HG03064 (cell line): ENCODE measurements around the gene OTOGL.
"Not testable (repeated sequence)": the region's sequence is repeated elsewhere in the genome, so short reads cannot be mapped to it uniquely, and the experiment has no call there.

Source experiments
- ATAC-seq: cut with Tn5 transposase; IDR thresholded peaks from one replicate; pipeline ENCODE4 v1.9.1; 2021; ENCODE audit warnings: low read depth; ENCODE audit not compliant: unreplicated experiment

The OTOGL gene

DNA sequence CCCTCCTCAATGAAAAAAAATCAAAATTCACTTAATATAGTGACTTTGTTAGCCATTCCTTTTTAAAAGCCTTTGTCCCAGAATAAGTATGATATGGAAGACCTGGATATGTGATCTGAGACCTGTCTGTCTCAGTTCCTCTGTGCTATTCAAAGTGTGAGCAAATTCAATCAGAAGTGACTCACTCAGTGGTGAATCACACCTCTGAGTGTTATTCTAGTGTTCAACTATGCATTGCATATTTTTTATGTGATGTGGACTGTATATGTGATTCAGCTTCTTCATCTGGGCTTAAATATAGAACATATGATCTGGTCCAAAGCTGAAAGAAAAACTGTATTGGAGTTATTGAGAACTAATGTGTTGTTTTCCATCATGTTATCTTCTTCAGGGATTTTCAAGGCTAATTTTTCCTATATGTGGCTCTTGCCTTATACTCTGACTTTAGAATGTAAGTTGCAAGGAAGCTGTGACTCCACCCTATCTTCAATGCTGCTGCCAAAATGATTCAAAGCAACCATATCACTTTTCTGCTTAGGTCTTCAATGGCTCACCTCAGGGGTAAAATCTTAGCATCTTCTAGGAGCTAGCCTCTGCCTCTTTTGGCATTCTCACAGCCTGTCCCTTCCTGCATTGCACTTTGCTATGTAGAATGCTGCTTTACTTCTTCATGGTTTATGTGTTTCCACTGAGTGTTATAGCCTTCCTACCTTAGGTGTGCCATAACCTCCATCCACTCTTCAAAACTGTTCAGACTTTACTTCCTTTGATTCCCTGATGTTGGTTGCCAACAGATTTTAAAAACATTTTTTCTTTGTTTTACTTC is 169.8 kb downstream of the OTOGL start:
- ATAC-seq = no peak

DNA sequence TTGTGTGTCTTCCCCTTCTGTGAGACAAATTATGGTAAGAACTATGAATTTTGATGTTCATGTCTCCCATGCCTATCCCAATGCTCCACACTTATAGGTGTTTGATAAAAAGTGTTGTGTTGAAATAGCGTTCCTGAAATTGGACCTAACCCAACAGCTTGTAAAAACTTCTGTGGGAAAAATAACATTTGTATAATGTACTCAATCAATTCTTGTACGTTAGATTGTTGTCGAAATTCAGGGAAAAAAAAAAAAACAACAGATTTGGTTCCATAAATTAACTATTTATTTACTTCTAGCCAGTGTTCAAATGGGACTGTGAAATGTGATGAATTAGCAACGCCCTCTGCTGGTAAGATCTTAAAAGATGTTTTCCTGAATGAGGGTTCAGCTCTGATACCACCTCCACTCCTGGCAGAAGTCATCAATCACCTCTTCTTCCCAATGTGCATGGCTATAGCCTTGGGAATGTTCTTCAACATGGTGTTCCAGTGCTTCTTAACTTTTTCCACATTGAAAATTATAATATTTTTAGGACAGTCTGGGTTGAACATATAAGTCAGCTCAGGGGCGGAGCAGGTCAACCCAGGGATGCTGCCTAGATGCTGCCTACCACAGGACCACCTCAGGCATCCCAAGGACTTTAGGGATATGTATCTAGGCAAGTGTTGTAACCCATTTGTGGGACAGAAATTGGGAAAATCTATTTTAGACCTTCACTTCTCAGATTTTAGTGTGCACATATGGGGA is 170.6 kb downstream of the OTOGL start:
- no peak for ATAC-seq

GRCh38 chr12:80271780-80272179 is 172.4 kb downstream of the OTOGL start:
- no peak for ATAC-seq

- no peak for ATAC-seq
These were observed 173.1 kb downstream of the OTOGL start for GRCh38 chr12:80272387-80272915.

GRCh38 chr12:80273144-80273543 is 173.8 kb downstream of the OTOGL start:
- no peak for ATAC-seq

- ATAC-seq = no peak
These were observed 178.4 kb downstream of the OTOGL start for GRCh38 chr12:80277732-80278131.

DNA sequence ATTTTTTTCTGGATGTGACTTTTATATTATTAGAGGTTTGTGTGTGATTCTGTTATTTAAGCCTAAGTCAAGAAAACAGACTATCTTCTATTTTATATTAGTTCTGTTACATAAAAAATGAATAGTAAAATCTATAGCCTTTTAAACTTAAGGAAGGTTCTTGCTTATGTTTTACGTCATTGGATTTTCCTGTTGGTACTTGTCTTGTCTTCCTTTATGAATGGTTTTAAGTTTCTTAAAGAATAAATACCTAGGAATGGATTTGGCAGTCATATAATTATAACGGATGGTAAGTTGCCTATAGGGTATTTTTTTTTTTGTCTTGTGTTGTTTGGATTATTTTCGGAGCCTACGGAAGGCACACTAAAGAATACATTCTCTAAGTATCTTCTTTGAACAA is 182.9 kb downstream of the OTOGL start:
- ATAC-seq = no peak

GRCh38 chr12:80282761-80283160 is 183.4 kb downstream of the OTOGL start:
- no peak for ATAC-seq

DNA sequence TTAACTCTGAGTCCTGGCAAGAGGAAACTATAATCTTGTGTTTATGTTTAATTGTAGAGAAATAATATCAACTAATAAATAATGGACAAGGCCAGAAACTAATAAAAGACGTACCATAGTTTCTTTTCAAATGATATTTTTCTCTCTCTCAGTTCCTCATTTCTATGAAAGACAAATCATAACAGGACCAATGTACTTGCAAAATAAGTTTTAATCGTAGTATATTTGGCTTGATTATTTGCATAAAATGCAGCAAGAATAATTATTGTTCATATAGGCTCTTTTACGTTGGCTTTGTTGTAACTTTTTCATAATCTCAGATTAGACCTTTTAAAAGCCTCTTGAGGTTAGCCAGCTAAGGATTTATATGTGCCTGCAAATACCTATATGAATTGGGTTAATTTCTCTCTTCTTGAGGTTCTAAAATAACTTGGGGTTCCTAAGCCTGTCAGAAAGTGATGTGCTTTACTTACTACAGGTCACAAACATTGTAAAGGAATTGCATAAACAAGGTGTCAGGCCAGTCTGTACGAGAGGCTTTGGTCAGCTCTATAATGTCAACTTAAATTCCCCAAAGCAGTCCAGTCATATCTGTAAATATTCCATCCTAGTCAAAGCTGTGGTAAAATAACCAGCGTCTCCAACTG is 191.9 kb downstream of the OTOGL start:
- ATAC-seq = peak; percentile 49

- peak; percentile 57 for ATAC-seq
These were observed 194.0 kb downstream of the OTOGL start for GRCh38 chr12:80293347-80293746.

- ATAC-seq = peak; percentile 71
These were observed 194.4 kb downstream of the OTOGL start for GRCh38 chr12:80293759-80294158.

- ATAC-seq = no peak
These were observed 199.9 kb downstream of the OTOGL start for GRCh38 chr12:80299219-80299618.

DNA sequence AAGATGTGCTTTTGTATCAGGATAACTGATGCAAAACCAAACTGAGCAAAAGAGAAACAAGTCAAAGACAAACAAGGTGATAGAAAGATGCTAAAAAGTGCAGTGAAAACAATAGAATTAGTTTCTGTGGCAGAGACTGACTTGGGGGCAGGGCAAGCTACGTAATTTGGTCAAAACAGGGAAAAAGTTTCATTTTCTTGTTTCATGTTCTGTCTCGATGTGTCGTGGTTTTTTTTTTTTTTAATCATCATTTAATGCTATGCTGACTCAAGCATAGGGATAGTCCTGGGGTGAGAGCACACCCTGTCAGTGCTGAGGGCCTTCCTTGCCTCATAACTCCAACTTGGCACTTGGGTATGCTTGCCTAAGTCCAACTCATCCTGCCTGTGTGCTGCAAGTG is 200.6 kb downstream of the OTOGL start:
- peak; percentile 90 for ATAC-seq

GRCh38 chr12:80307436-80307835 is 208.1 kb downstream of the OTOGL start:
- ATAC-seq = not testable (repeated sequence)

GRCh38 chr12:80313209-80313608 is 213.9 kb downstream of the OTOGL start:
- no peak for ATAC-seq

DNA sequence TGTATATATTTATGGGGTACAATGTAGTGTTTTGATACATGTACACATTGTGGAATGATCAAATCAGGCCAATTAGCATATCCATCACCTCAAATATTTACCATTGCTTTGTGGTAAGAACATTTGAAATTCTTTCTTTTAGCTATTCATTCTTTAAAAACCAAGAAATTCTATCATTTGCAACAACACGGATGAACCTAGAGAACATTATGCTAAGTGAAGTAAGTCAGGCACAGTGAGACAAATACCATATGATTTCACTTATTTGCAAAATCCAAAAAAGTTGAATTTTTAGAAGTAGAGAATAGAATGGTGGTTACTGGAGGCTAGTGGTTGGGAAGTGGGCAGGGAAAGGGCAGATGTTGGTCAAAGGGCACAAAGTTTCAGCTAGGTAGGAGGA is 215.4 kb downstream of the OTOGL start:
- no peak for ATAC-seq

DNA sequence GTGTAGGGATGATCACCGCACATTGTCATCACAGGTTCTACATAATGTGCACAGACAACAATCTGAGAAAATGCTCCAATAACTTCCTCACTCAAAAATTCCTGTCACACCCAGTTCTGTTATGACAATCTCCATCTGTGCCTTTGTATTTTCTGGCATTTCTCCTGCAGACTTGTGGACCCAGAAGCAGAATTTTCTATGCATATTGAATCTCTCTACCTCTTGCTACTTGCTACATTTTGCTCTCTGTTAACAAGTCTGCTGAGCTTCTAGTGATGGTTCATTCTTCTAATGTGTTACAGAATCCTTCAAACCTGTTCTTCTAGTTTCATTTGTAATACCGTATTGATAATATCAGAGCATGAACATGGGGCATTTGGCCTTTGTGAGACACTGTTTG is 216.9 kb downstream of the OTOGL start:
- ATAC-seq = no peak

DNA sequence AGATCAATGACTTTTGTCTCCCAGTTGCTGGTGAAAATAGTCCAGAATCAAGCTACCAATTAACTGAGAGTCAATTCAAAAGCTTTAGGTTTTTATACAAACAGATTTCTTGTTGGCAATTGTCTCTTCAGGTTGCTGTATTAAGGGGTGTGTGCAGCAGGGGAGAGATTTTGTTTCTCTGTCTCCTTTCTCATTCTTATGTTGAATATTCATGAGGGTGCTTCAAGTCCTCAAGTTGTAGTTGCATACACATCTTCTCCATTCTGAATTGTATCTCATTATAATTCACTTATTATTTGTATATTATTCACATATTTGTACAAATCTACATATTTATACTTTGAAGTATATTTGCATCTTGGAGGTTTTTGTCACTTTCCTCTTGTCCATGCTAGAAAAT is 218.0 kb downstream of the OTOGL start:
- ATAC-seq = no peak

DNA sequence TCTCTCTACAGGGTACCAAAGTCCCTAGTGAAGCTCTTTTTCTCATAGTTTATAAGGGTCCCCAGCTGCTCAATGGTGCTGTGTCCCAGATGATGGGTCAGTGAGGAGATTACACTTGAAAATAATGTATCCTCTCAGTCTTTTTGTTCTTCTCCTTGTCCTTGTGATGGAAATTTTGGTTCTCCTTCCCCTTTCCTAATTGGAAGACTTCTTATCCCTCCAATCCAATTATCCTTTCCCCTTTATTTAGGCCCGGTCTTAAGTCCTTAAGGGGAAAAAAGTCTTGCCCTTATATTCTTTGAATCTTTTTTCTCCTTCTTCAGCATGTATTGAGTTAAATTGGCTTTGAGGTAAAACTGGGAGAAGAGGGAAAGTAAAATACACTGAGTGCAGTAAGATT is 218.6 kb downstream of the OTOGL start:
- no peak for ATAC-seq

- no peak for ATAC-seq
These were observed 220.9 kb downstream of the OTOGL start for GRCh38 chr12:80320121-80320678.

DNA sequence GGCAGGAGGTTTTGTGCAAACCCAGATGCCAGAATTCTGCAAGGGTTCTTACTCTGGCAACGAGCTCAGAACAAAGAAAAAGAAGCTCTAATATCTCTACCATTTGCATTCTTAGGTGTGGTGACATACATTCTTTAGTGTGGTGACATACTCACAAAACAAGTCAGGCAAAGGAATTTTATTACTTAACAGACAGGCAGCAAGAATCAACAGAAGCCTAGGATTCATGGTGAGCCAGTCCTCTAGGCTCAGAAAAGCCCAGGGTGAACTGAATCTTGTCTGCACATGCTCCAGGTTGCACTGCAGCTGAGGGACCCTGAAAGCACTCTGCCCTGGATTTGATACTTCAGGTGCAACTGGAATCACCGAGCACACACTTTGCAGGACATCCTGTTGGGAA is 222.3 kb downstream of the OTOGL start:
- ATAC-seq = no peak
